Suprapubic skin (tissue), 4 donors: ENCODE data around the gene NAA20. TPM values are rescaled to one million over a fixed set of nuclear protein-coding genes. Genes with fewer than 3 reads are reported as not detected.

Experiments used
- DNase-seq, 2 donors: peaks; one replicate each; pipeline ENCODE4 v3.0.0-alpha.2; 2019; ENCODE audit warnings: low spot score in 2 of 2
- H3K27ac ChIP-seq: fragments of 200-600 bp; sonication (generic); one replicate; pipeline ENCODE4 v1.5.1; 2019
- H3K27me3 ChIP-seq: fragments of 200-600 bp; sonication (generic); one replicate; pipeline ENCODE4 v1.5.1; 2019
- H3K36me3 ChIP-seq: fragments of 200-600 bp; sonication (generic); one replicate; pipeline ENCODE4 v1.5.1; 2019
- H3K4me1 ChIP-seq: fragments of 200-600 bp; sonication (generic); one replicate; pipeline ENCODE4 v1.5.1; 2019
- H3K4me3 ChIP-seq: fragments of 200-600 bp; sonication (generic); one replicate; pipeline ENCODE4 v1.5.1; 2019; ENCODE audit warnings: mild to moderate bottlenecking
- H3K9me3 ChIP-seq: fragments of 200-600 bp; sonication (generic); one replicate; pipeline ENCODE4 v1.5.1; 2019
- EP300 ChIP-seq: sonication (generic); formaldehyde crosslinking; IDR thresholded peaks from one replicate; pipeline ENCODE4 v1.6.1; 2017; ENCODE audit warnings: antibody characterized with exemption
- POLR2A ChIP-seq, 2 donors: fragments of 450-650 bp; IDR thresholded peaks; one replicate each; pipeline ENCODE4 v1.6.1; 2017; ENCODE audit warnings: antibody characterized with exemption in 2 of 2, mild to moderate bottlenecking in 2 of 2, moderate library complexity in 2 of 2
- POLR2AphosphoS5 ChIP-seq, 3 donors: sonication (generic); formaldehyde crosslinking; IDR thresholded peaks; one replicate each; pipeline ENCODE4 v1.6.1; 2017; ENCODE audit warnings: antibody characterized with exemption in 3 of 3
- WGBS: methylation state at CpG from one replicate; pipeline ENCODE4 v1.1.5; 2018; 5-methylcytosine and 5-hydroxymethylcytosine counted together
- total RNA-seq, 4 donors: library from RNA; depleted of rRNA; stranded (reverse); fragments of >200 nt; gene quantifications; one replicate each; pipeline ENCODE4 v1.1.0, GENCODE V29; 2016
- TF ChIP-seq, protein P1 (sequence below), 2 donors: fragments of 200-600 bp in 1 of 2; fragments of 450-650 bp in 1 of 2; sonication (generic) in 1 of 2; IDR thresholded peaks; one replicate each; pipeline ENCODE4 v1.5.1; 2016 to 2019; ENCODE audit warnings: antibody characterized with exemption in 2 of 2, mild to moderate bottlenecking in 1 of 2, moderate library complexity in 1 of 2

Gene NAA20
- total RNA-seq, 4 donors from 2014 or later = 20.4 to 38.1 (median 36.5) TPM

DNA sequence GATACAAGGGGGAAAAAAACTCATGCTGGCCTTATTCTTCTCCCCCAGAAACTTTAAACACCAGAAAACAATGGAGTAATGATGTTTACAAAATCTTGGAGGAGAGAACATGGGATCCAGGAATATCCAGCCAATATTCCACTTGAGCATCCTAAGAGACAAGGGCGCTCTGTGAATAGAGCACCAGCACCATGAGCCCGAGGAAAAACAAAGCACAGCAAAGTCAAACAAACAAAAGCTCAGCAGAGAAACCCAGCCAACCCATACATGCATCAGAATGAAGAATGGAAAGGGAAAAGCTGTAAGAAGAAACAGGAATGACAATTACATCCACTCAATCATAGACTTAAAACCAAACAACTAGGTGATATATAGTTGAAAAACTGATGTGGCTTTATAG is 4.6 kb upstream of the NAA20 start:
- Histone ChIP-seq H3K4me1 (peaks cover 14% of the 10 kb centered on the region), H3K27me3 (no peaks in the 10 kb centered on the region), H3K27ac (no peak overlapping the region), H3K36me3 (no peaks in the 10 kb centered on the region), H3K4me3 (no peak overlapping the region), H3K9me3 (no peaks in the 10 kb centered on the region)
- TF ChIP-seq, protein P1, sequence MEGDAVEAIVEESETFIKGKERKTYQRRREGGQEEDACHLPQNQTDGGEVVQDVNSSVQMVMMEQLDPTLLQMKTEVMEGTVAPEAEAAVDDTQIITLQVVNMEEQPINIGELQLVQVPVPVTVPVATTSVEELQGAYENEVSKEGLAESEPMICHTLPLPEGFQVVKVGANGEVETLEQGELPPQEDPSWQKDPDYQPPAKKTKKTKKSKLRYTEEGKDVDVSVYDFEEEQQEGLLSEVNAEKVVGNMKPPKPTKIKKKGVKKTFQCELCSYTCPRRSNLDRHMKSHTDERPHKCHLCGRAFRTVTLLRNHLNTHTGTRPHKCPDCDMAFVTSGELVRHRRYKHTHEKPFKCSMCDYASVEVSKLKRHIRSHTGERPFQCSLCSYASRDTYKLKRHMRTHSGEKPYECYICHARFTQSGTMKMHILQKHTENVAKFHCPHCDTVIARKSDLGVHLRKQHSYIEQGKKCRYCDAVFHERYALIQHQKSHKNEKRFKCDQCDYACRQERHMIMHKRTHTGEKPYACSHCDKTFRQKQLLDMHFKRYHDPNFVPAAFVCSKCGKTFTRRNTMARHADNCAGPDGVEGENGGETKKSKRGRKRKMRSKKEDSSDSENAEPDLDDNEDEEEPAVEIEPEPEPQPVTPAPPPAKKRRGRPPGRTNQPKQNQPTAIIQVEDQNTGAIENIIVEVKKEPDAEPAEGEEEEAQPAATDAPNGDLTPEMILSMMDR (IDR thresholded peaks at IDR 0.05) = no peak
- TF ChIP-seq EP300 (no peak), POLR2A (IDR thresholded peaks at IDR 0.05) (no peak), POLR2AphosphoS5 (IDR thresholded peaks at IDR 0.05) (no peak)
- WGBS = 84% methylated on average over 2 of the region's 2 CpGs
- no peak for DNase-seq

DNA sequence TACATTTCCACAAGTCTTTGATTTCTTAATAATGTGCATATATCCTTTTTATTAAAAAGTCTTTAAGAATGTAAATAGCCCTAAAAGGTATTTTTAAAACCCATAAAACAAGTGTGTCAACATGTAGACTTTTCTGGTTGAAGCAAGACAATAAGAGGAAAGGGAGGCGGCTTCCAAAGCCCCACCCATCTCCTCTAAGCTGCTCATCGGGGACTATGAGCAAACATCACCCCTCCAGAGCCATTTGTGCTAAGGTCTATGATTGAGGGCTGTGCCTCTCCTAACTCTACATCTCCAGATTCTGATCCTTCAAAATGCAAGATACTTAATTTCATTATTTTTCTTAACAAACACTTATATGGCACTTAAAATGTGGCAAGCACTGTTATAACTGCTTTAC is 2.5 kb upstream of the NAA20 start:
- H3K4me3 ChIP-seq = no peak overlapping the region
- DNase-seq = no peak
- TF ChIP-seq, protein P1 (IDR thresholded peaks at IDR 0.05) = no peak
- TF ChIP-seq POLR2AphosphoS5 (IDR thresholded peaks at IDR 0.05) = no peak
- no peak for TF ChIP-seq EP300
- TF ChIP-seq POLR2A (IDR thresholded peaks at IDR 0.05) = no peak
- no peaks in the 10 kb centered on the region for H3K9me3 ChIP-seq
- no peaks in the 10 kb centered on the region for H3K36me3 ChIP-seq
- no peak overlapping the region for H3K27ac ChIP-seq
- peaks cover 35% of the 10 kb centered on the region for H3K4me1 ChIP-seq
- H3K27me3 ChIP-seq = no peaks in the 10 kb centered on the region
- WGBS = 36% methylated on average over 2 of the region's 2 CpGs

DNA sequence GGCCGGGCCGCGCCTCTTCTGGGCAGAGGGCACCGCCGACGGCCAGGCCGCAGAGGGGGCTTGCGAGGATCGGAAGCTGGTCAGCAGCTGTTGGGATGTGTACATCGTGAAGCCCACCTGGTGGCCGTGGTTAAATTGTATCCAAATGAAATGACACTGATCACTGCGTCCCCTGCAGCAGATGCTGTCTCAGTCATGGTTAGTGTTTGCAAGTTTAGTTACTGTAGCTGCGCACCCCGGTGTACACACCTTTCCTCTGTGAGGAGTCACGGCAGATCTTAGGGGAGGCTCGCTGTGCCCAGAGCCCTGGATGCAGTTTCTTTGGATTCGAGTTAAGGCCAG is 653 bp downstream of the NAA20 start:
- Histone ChIP-seq H3K27ac (peak overlapping the region; percentile 86), H3K36me3 (peaks cover 3% of the 10 kb centered on the region), H3K4me3 (peak overlapping the region; percentile 95), H3K9me3 (no peaks in the 10 kb centered on the region), H3K4me1 (peaks cover 36% of the 10 kb centered on the region), H3K27me3 (no peaks in the 10 kb centered on the region)
- DNase-seq = no peak
- TF ChIP-seq POLR2A (IDR thresholded peaks at IDR 0.05) = no peak
- TF ChIP-seq EP300 = no peak
- TF ChIP-seq POLR2AphosphoS5 (IDR thresholded peaks at IDR 0.05) = no peak
- TF ChIP-seq, protein P1 (IDR thresholded peaks at IDR 0.05) = no peak
- 3% methylated on average over 7 of the region's 17 CpGs for WGBS

DNA sequence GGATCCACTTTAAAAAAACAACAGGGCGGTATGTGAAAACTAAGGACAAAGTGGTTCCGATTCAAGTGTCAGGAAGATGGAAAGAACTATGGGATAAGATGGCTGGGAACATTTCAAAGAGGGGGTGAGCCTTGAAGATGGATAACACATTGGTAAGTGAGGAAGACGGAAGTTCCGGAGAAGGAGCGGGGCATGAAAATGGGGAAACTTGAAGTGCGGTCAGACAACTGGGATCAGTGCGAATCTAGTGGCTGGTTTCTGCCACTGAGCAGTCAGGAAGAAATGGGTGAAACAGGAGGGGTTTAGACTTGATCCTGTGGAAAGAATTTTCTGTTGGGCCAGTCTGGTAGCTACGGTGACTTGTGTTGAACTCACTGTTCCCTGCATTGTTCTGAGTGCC is 1.2 kb downstream of the NAA20 start:
- Histone ChIP-seq H3K4me1 (peaks cover 36% of the 10 kb centered on the region), H3K4me3 (peak overlapping the region; percentile 95), H3K27me3 (no peaks in the 10 kb centered on the region), H3K9me3 (no peaks in the 10 kb centered on the region), H3K36me3 (peaks cover 8% of the 10 kb centered on the region), H3K27ac (no peak overlapping the region)
- TF ChIP-seq EP300 (no peak), POLR2AphosphoS5 (IDR thresholded peaks at IDR 0.05) (no peak), POLR2A (IDR thresholded peaks at IDR 0.05) (no peak)
- TF ChIP-seq, protein P1 (IDR thresholded peaks at IDR 0.05) = no peak
- DNase-seq = no peak
- WGBS = 88% methylated on average over 8 of the region's 8 CpGs

DNA sequence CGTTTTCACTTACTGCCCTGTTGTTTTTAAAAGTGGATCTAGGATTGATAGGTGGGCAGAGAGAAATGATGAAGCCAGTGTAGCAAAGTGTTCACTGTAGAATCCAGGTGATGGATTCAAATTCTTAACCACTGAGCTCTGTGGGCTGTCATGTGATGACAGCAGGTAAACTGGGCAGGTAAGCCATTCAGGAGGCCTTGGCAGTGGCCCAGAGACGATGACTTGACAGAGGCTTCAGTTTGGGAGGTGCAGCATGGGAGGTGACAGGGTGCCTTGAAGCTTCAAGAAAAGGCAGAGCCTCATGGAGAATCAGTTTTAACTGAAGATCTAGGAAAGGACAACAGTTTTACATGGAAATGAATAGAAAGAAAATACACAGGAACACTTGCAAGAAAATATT is 2.0 kb downstream of the NAA20 start:
- Histone ChIP-seq H3K27me3 (no peaks in the 10 kb centered on the region), H3K27ac (no peak overlapping the region), H3K4me3 (no peak overlapping the region), H3K4me1 (peaks cover 36% of the 10 kb centered on the region), H3K9me3 (no peaks in the 10 kb centered on the region), H3K36me3 (peaks cover 14% of the 10 kb centered on the region)
- DNase-seq = no peak
- WGBS = 60% methylated on average over 2 of the region's 2 CpGs
- TF ChIP-seq EP300 (no peak), POLR2A (IDR thresholded peaks at IDR 0.05) (no peak), POLR2AphosphoS5 (IDR thresholded peaks at IDR 0.05) (no peak)
- TF ChIP-seq, protein P1 (IDR thresholded peaks at IDR 0.05) = no peak
